ES-I3 (cell line): ENCODE data around the gene GPR68.

Source experiments
- H3K36me3 ChIP-seq: 2 replicates; pipeline ENCODE4 v1.6.1; 2013; ENCODE audit warnings: mild to moderate bottlenecking, low read length, control low read depth, moderate library complexity; ENCODE audit not compliant: insufficient read depth
- H3K4me1 ChIP-seq: 2 replicates; pipeline ENCODE4 v1.6.1; 2013; ENCODE audit warnings: mild to moderate bottlenecking, control low read depth, low read length; ENCODE audit not compliant: insufficient read depth
- H3K9ac ChIP-seq: 2 replicates; pipeline ENCODE4 v1.6.1; 2013; ENCODE audit warnings: low read depth, mild to moderate bottlenecking, low read length, moderate library complexity
- H3K9me3 ChIP-seq: 2 replicates; pipeline ENCODE4 v1.6.1; 2013; ENCODE audit warnings: mild to moderate bottlenecking, low read length, moderate library complexity; ENCODE audit not compliant: control insufficient read depth, insufficient read depth

GPR68 gene

DNA sequence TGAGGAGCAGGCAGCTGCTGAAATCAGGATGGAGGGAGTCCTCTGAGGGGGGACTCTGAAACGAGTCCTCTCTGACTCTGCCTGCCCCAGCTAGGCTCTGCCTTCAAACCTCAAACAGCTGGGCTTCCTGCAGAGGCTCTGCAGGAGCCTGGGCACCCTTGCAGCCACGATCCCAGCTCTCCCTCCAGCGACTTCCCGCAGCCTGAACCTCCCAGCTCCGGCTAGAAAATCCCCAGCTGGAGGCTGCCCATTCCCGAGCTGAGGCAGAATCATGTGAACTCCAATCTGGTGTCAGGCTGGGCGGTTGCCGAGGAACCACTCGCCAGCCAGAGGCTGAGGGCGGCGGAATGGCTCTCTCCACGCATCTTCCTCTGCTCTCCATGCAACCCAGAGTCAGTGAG, at the start of gene GPR68:
Gene GPR68, minus strand, starts transcription at position 204 of the 401 bp plus-strand sequence. CDS start 9,654 bp downstream, outside the sequence.
- Histone ChIP-seq H3K9me3 (no peaks in the 10 kb centered on the region), H3K36me3 (no peaks in the 10 kb centered on the region), H3K4me1 (peaks cover 5% of the 10 kb centered on the region; the same call in 1 of the 2 replicates), H3K9ac (no peak within 1 kb of the TSS)

DNA sequence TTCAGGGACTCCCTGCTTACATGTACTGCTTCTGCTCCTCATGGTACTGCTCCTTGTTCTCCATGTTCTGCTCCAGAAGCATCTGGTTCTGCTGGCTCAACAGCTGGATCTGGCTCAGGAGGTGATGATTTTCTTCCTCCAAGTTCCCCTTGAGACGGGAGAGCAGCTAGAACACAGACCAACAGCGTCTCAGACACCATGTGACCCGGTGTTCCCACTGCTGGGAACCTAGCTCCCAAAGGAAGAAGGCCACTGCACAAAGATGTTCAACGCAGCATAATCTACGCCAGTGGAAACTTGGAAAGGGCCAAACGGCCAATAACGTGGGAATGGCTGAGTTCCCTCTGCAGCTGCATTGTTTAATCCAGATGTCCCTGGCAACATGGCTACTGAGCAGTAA, 49.6 kb upstream of the GPR68 start:
- no peak overlapping the region for H3K9ac ChIP-seq
- H3K36me3 ChIP-seq = 0 out of 2 replicates have a peak, but pooled peaks cover 3% of the 10 kb centered on the region
- H3K4me1 ChIP-seq = no peaks in the 10 kb centered on the region; the same call in 1 of the 2 replicates
- H3K9me3 ChIP-seq = no peaks in the 10 kb centered on the region

DNA sequence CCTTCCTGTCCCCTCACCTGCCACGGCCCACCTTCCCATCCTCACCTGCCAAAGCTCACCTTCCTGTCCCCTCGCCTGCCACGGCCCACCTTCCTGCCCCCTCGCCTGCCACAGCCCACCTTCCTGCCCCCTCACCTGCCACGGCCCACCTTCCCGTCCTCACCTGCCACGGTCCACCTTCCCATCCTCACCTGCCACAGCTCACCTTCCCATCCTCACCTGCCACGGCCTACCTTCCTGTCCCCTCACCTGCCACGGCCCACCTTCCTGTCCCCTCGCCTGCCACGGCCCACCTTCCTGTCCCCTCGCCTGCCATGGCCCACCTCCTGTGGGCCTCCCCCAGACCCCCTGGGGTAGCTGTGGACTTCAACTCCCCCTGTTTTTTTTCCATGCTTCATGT, 48.8 kb upstream of the GPR68 start:
- no peaks in the 10 kb centered on the region for H3K4me1 ChIP-seq
- 0 out of 2 replicates have a peak, but pooled peaks cover 3% of the 10 kb centered on the region for H3K36me3 ChIP-seq
- H3K9me3 ChIP-seq = no peaks in the 10 kb centered on the region
- H3K9ac ChIP-seq = no peak overlapping the region

- no peaks in the 10 kb centered on the region for H3K4me1 ChIP-seq
- H3K36me3 ChIP-seq = 0 out of 2 replicates have a peak, but pooled peaks cover 3% of the 10 kb centered on the region
- no peak overlapping the region for H3K9ac ChIP-seq
- H3K9me3 ChIP-seq = no peaks in the 10 kb centered on the region
Measured at GRCh38 chr14:91292491-91292890, 48.0 kb upstream of the GPR68 start.

DNA sequence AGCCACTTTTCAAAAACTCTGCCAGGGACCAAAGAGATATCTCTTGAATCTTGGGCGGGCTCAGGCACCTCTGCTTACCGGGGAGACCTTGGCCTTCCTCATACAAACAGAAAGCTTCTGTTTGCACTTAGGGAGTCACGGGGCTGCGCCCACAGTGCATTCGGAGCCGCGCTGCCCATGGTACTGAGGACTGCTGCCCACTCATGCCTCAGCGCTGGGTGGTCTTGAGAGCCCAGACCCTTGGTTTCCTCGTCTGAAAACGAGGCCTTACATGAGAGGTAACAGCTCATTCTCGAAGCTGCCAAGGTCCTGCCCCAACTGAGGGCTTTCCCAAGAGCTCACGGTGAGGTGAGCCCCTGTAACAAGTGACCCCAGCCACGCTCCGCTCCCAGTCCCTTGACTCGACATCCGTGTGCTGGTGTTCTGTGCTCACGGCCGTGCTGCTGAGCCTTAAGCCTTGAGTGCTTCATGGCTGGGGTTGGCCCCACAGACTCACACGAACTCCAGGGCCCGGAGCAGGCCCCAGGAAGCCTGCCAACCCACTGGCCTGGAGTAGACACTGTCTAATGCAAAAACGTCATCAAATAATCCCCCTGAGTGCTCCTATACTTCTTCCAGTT, 47.4 kb upstream of the GPR68 start:
- H3K36me3 ChIP-seq = 0 out of 2 replicates have a peak, but pooled peaks cover 3% of the 10 kb centered on the region
- H3K9me3 ChIP-seq = no peaks in the 10 kb centered on the region
- no peak overlapping the region for H3K9ac ChIP-seq
- no peaks in the 10 kb centered on the region for H3K4me1 ChIP-seq

DNA sequence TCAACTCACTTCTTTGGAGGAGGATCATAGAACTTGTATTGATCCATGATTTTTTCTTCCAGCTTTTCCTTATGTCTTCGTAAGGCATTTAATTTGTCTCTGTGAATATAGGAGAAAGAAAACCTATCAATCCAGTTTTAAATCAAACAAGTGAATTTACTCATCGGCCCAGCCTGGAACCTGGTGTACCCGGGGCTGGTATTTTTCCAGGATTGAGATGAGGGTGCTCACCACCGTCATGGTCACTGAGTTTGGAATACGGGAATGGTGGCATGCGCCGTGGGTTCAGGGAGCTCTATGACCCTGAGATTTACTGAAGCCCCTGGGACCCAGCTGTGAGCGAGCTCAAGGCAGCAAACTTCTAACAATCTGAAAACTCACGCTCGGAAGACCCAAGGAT, 46.5 kb upstream of the GPR68 start:
- Histone ChIP-seq H3K4me1 (no peaks in the 10 kb centered on the region), H3K9ac (no peak overlapping the region), H3K9me3 (no peaks in the 10 kb centered on the region), H3K36me3 (0 out of 2 replicates have a peak, but pooled peaks cover 3% of the 10 kb centered on the region)

GRCh38 chr14:91289464-91289863, 45.0 kb upstream of the GPR68 start:
- H3K36me3 ChIP-seq = peaks cover 7% of the 10 kb centered on the region; the same call in 1 of the 2 replicates
- no peak overlapping the region for H3K9ac ChIP-seq
- no peaks in the 10 kb centered on the region for H3K9me3 ChIP-seq
- H3K4me1 ChIP-seq = no peaks in the 10 kb centered on the region; the same call in 1 of the 2 replicates

DNA sequence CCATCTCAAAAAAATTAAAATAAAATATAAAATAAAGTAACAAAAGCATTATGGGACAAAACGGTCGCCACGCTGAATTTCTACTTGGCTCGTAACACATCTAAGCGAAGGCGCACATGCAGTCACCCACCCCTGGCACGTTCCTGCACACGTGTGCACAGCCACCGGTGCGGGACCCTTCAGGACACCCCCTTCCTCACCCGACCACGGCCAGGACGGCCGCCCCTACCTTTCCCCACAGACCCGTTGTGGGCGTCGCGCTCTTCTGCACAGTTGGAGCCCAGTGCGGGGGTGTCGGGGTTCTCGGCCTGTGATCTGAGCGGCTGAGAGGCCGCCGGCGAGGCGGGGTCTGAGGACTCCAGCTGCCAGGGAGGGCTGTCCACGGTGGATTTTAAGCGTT, 44.4 kb upstream of the GPR68 start:
- Histone ChIP-seq H3K4me1 (peaks cover 5% of the 10 kb centered on the region; the same call in 1 of the 2 replicates), H3K36me3 (peaks cover 6% of the 10 kb centered on the region; the same call in 1 of the 2 replicates), H3K9me3 (no peaks in the 10 kb centered on the region), H3K9ac (no peak overlapping the region)

- Histone ChIP-seq H3K9me3 (no peaks in the 10 kb centered on the region), H3K9ac (no peak overlapping the region), H3K4me1 (peaks cover 8% of the 10 kb centered on the region; the same call in 1 of the 2 replicates), H3K36me3 (peaks cover 4% of the 10 kb centered on the region)
Measured at GRCh38 chr14:91286530-91286937, 42.0 kb upstream of the GPR68 start.

- Histone ChIP-seq H3K9me3 (no peaks in the 10 kb centered on the region), H3K4me1 (peaks cover 8% of the 10 kb centered on the region; the same call in 1 of the 2 replicates), H3K9ac (no peak overlapping the region), H3K36me3 (peaks cover 4% of the 10 kb centered on the region)
Measured at GRCh38 chr14:91284791-91285548, 40.5 kb upstream of the GPR68 start.

DNA sequence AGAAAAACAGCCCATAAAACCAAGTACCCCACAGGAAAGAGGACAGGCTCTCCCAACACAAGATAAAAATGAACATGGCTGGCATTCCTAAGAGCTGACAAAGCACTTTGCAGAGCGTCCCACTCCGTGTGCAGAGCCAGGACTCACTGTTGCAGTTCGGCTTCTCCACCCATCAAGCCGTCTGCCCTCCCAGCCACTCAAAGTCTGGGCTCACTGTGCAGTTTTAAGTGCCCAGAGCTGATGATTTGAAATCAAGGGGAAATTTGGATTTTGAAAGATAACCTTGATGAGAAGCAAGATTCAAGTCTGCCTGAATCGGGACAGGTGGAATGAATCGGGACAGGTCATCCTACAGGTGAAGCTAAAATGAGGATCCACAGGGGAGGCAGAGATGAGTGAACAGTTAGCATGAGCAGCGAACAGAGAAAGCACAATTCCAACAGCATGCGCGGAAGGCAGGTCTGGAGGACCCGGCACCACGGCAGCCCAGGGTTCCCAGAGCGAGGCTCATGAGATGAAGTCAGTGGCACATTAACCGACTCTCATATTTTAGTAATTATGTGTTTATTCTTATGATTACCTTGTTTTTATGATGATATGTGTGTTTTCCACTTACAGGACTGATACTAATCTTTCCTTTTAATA, 39.8 kb upstream of the GPR68 start:
- peaks cover 4% of the 10 kb centered on the region for H3K36me3 ChIP-seq
- H3K9me3 ChIP-seq = no peaks in the 10 kb centered on the region
- peaks cover 8% of the 10 kb centered on the region; the same call in 1 of the 2 replicates for H3K4me1 ChIP-seq
- no peak overlapping the region for H3K9ac ChIP-seq

DNA sequence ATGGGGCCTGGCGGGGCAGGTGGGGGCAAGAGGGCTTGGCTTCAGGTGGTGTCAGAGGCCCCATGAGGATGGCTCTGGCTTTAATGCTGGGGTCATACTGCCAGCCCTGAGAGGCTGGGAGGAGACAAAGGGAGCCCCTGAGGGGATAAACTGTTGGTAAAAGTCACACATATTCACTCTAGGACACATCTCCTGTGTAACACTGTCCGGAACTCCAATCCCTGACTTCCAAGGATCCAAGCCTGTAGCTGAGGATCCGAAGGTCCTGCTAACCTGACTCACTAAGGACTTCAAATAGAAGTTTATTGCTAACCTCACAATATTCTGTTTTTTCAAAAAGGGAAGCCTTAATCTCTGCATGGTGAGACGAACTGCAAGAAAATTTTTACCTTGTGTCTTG, 39.2 kb upstream of the GPR68 start:
- Histone ChIP-seq H3K36me3 (peaks cover 4% of the 10 kb centered on the region), H3K9me3 (no peaks in the 10 kb centered on the region), H3K4me1 (peaks cover 8% of the 10 kb centered on the region; the same call in 1 of the 2 replicates), H3K9ac (no peak overlapping the region)

DNA sequence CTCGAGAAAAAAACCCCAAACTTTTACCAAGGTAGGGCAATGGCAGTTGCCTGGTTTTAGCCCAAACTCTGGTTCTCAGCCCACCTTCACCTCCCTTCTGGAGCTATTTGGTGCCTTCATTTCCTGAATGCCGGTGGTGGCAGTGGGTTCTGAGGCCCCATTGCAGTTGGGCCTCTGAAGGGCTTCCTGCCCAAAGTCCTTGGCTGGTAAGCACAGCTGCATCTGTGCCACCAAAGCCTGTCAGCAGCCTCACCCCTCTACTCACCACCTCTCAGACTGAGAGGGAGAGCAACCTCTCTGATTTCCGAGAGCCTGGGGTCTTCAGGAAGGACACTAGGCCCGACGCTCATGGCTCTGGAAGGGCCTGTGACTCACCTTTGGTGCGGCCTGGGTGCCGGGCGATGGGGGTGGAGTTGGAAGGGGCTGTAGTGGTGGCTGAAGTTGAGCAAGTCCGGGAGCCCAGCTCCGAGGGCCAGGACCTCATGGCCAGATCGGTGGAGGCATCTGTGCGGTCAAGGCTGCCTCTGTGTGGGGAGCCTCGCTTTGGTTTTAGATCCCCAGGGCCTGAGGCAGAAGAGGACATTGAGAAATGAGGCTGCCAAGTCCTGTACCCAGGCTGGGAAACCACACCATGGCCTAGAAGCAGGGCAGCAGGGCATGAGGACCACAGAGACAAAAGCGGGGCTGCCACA, 38.6 kb upstream of the GPR68 start:
- no peaks in the 10 kb centered on the region for H3K9me3 ChIP-seq
- H3K4me1 ChIP-seq = peaks cover 8% of the 10 kb centered on the region; the same call in 1 of the 2 replicates
- H3K9ac ChIP-seq = no peak overlapping the region

GRCh38 chr14:91281346-91281745, 36.8 kb upstream of the GPR68 start:
- Histone ChIP-seq H3K9ac (no peak overlapping the region), H3K36me3 (peaks cover 8% of the 10 kb centered on the region), H3K9me3 (no peaks in the 10 kb centered on the region), H3K4me1 (peaks cover 8% of the 10 kb centered on the region; the same call in 1 of the 2 replicates)

More for the DNA sequence above, 38.6 kb upstream of the GPR68 start:
- peaks cover 4% of the 10 kb centered on the region for H3K36me3 ChIP-seq
